GM15510 (cell line): ENCODE data around the gene UBE2N.
A peak's percentile ranks its signal among the peaks of the same experiment; 100 is the strongest.

Source experiments
- POLR2A ChIP-seq: IDR thresholded peaks from 3 replicates; pipeline ENCODE4 v1.6.1; 2011; ENCODE audit warnings: borderline replicate concordance; ENCODE audit not compliant: insufficient read length; ENCODE audit errors: extremely low read depth

The UBE2N gene

DNA sequence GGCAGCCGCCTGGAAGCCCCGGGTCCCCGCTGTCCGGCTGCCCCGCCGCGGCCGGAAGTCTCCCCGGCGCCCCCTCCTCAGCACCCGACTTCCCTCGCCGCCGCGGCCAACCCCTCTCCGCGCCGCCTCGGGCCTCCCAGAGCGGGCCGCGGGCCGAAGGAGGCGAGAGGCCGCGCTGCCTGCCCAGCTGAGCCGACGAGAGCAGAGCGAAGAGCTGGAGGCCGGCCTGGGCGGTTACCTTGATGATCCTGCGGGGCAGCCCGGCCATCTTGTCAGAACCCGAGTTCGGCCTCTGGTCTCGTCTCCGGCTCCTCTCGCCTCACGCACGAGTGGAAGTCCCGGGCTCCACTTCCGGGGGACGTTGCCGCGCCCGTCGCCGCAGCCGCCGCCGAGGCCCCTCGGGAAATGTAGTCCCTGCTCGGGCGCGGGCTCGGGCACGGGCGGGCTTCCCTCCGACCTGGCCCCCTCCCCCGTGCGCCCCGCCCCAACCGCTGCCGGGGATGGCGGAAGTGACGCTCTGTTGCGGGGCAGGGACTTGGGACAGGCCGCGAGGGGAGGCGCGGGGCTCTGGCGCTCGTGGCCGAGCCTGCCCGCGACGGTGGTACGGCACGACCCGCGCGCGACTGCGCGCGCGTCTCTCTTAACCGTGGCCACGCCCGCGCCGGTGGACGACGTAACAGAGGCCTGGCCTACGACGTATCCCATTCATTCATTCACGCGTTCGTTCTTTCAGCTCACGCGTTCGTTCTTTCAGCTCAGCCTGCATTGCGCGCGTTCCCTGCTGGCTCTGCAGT is at the start of gene UBE2N:
Gene UBE2N (minus strand): TSS at position 331 of the 794 bp plus-strand sequence. CDS start 63 bp downstream, at position 268.
- TF ChIP-seq POLR2A = peak; percentile 93

GRCh38 chr12:93484315-93484981 is 42.7 kb upstream of the UBE2N start:
- TF ChIP-seq POLR2A = no peak

DNA sequence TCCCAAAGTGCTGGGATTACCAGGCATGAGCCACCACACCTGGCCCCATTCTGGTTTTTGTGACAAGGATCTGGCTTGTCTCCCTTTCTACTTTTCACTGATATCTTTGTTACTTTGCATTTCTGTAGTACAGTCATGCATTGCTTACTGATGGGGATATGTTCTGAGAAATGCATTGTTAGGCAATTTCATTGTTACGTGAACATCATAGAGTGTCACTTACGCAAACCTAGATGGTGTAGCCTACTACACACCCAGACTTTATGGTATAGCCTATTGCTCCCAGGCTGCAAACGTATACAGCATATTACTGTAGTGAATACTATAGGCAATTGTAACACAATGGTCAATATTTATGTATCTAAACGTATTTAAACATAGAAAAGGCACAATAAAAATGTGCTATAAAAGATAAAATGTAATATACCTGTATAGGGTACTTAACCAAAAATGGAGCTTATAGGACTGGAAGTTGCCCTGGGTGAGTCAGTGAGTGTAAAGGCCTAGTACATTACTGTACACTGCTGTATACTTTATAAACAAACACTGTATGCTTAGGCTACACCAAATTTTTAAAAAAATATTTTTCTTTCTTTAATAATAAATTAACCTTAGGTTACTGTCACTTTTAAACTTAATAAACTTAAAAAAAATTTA is 41.5 kb upstream of the UBE2N start:
- no peak for TF ChIP-seq POLR2A

DNA sequence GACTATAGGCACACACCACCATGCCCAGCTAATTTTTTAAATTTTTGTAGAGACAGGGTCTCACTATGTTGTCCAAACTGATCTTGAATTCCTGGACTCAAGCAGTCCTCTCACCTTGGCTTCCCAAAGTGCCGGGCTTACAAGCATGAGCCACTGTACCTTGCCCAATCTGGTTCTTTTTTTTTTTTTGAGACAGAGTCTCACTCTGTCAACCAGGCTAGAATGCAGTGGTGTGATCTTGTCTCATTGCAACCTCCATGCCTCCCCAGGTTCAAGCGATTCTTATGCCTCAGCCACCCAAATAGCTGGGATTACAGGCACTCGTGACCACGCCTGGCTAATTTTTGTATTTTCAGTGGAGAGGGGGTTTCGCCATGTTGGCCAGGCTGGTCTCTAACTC is 41.0 kb upstream of the UBE2N start:
- TF ChIP-seq POLR2A = no peak

GRCh38 chr12:93476555-93476954 is 34.8 kb upstream of the UBE2N start:
- TF ChIP-seq POLR2A = no peak

GRCh38 chr12:93469386-93469785 is 27.6 kb upstream of the UBE2N start:
- no peak for TF ChIP-seq POLR2A

GRCh38 chr12:93468008-93468371 is 26.2 kb upstream of the UBE2N start:
- TF ChIP-seq POLR2A = no peak

DNA sequence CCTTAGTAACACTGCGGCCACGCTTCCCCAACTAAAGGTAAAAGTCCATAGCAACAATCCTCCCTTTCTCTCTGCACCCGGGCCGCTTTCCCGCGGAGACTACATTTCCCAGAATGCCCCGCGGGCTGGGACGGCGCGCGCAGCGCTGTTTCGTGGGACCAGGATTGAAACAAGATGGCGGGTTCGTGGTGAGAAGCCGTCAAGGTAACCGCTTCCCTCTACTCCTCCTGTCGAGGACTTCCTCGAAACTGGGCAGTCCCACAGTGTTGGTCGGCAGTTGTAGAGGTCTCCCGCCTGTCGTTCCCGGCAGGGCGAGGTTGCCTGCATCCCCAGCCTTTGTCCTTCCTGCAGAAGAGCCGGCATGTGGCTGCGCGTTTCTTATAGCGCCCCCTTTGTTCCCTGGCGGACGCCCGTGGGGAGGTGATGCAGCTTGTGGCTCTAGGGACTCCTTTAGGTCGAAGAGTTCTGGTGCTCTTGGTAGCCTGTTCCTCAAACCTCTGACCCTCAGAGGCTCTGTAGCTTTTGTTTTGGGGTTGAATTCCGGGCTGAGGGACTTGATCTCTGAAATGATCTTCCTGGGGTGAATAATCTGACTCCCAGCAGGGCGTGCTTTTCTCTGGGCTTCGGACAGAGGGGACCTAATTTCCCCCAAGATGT is 25.7 kb upstream of the UBE2N start, which contains the start of gene MRPL42:
Gene MRPL42 (plus strand): TSS at position 164 of the 657 bp plus-strand sequence. CDS start 1,772 bp downstream, outside the sequence.
- TF ChIP-seq POLR2A = peak; percentile 77

GRCh38 chr12:93466625-93467350 is 25.0 kb upstream of the UBE2N start:
- no peak for TF ChIP-seq POLR2A

- TF ChIP-seq POLR2A = no peak
Measured at GRCh38 chr12:93465841-93466240, 24.1 kb upstream of the UBE2N start.

- no peak for TF ChIP-seq POLR2A
Measured at GRCh38 chr12:93461503-93461902, 19.8 kb upstream of the UBE2N start.

- no peak for TF ChIP-seq POLR2A
Measured at GRCh38 chr12:93460902-93461301, 19.2 kb upstream of the UBE2N start.

DNA sequence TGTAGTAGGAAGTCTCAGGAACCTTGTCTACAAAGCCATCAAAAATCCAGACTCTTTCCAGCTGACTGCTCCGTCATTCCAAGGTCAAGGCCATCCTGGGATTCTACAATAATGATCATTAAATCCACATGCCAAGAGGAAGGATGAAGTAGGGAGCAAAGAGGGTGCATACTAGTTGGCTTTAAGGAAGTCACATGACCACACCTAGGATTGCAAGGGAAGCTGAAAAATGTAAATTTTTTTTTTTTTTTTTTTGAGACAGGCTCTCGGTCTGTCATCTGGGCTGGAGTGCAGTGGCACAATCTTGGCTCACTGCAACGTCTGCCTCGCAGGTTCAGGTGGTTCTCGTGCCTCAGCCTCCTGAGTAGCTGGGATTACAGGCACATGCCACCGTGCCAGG is 18.3 kb upstream of the UBE2N start:
- TF ChIP-seq POLR2A = no peak

- no peak for TF ChIP-seq POLR2A
Measured at GRCh38 chr12:93459097-93459496, 17.4 kb upstream of the UBE2N start.
